Activated CD4-positive, alpha-beta T cell treated with anti-CD3 and anti-CD28 coated beads, Interleukin-2, amount 50 U/mL, for 48 hours (primary cell): Measurements from ENCODE around the gene ARNT2.
"Not testable (repeated sequence)": the region's sequence is repeated elsewhere in the genome, so short reads cannot be mapped to it uniquely, and the experiment has no call there.

Experiments used
- DNase-seq, 2 experiments: peaks; one replicate each; pipeline ENCODE4 v3.0.0-alpha.2; 2020

ARNT2 gene

GRCh38 chr15:80404057-80404760 lies at the start of gene ARNT2:
ARNT2 (plus strand) TSS chr15:80404382; CDS start chr15:80404516, 134 bp downstream.
- no peak for DNase-seq

DNA sequence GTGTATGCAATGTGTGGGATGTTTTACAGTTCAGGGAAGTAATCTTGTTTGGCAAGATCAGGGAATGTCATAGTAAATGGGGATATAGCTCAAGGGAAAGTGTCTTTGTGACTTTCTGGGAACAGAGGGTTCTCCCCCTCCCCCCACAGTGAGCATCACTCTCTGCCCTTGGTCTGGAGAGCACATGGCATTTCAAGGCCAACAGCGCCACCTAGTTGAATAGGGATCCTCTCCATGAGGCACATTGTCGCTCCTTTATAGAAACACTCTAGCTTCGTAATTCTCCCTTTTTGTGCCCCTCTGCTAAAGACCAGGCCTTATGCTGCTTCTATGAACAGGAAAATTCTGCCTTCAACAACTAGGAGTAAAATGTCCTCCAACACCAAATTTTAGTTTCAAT lies 37.1 kb upstream of the ARNT2 start:
- DNase-seq = peak in 1 of 2 experiments; percentile 6

GRCh38 chr15:80367661-80368060 lies 36.5 kb upstream of the ARNT2 start:
- DNase-seq = no peak

DNA sequence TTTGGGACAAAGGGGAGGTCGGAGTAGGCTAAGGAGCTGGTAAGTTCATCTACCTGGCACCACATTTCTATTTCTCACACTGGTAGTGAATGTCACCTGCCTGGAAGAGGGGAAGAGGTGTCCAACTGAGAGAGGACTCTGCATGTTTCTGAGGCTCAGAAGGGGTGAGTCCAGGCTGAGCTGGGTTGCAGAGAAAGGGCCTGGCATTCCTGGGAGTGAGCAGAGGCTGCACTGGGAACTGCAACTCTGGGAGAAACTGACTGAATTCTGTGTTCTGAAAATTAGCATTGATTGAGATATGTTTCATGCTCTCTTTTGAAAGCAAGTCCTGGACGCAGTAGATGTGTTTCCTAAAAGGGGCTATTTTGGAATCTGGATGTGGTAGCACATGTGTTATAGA lies 32.3 kb upstream of the ARNT2 start:
- no peak for DNase-seq

DNA sequence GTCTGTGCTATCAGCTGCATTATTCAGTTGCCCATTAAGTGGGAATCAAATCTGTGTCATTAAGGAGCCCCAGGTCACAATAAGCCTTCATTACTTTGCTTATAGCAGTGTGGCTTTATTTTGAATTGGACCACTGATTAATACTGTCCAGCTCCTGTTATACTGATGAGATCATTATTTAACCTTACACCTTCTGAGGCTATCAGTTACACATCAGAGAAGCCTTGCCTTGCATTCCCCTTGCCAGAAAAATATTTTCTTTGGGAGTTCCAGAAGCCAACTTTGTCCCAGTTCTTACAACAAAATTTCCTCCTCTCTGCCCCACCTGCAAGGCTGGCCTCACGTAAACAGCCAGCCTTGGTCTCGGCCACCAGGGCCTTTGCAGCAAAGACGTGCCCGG lies 29.7 kb upstream of the ARNT2 start:
- DNase-seq = no peak

DNA sequence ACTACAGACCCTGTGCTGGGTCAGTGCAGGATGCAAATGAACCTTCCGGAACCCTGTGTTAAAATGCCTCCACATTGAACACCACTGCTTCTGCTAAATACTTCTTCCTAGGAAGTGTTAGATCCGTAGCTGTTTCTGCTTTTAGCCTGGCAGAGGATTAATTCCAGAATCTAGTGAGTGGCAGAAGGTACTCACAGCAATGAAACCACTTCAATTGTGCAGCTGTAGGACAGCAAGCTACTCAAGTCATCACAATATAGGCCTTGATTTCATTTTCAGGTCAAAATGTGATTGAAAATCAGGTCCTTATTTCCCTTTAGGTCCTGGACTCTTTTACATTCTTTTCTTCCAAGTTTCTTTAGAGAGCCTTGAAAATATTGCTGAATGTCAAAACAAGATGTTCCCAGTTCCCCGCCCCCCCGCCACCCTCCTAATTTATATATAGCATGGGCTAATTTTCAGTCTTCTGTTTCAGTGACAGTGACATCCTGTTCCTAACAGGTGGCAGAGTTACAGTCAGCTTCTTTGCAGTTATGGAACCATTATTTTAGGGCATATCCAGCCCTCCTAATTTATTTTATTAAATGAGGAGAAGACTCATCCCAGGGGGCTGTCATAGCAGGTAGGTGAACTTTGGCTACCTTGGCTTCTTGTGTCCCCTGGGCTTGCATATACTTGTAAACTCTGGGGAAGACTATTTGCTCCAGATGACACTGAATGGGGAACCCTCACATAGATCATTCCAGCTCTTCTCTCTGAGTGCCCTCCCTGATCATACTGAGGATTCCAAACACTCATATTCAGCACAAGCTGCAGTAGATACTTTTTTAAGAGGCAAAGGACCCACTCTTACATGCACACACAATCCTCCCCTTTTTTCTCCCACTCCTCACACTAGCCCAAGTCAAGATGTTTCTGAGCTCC lies 28.0 kb upstream of the ARNT2 start:
- no peak for DNase-seq

- no peak for DNase-seq
Measured at GRCh38 chr15:80379693-80380092, 24.5 kb upstream of the ARNT2 start.

DNA sequence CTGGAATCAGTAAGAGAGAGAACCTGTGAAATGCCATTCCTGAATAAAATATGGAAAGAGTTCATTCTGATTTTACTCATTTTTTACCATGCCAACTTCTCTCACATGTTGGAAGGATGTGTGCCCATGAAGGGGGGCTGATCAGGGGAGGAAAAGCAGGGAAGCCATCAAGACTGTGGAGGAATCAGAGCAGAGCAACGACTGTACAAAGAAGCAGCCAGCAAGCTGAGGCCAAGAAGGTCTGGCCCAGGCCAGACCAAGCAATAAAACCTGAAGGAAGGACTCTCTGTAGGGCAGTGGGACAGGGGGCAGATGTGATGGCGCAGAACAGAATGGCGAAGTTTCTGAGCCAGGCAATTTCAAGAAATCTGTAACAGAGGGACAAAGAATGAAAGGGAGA lies 24.0 kb upstream of the ARNT2 start:
- no peak for DNase-seq

- no peak for DNase-seq
Measured at GRCh38 chr15:80382285-80382684, 21.9 kb upstream of the ARNT2 start.

DNA sequence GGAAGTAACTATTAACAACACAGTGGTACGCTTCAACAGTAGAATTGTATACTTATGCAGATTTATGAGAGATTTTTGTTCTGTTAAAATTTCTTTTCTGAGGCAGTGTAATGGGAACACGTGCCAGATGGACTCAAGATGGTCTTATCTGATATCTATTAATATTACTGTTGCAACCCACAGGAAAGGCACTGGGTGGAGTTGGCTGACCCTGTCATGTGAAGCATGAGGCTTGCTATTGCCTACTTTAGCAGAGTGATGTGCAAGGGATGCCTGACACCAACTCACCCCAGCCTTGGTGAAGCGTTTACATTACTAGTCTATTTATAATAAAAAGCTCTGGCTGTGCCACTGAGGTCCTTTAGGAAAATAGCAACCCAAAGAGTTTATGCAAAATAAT lies 19.8 kb upstream of the ARNT2 start:
- no peak for DNase-seq

DNA sequence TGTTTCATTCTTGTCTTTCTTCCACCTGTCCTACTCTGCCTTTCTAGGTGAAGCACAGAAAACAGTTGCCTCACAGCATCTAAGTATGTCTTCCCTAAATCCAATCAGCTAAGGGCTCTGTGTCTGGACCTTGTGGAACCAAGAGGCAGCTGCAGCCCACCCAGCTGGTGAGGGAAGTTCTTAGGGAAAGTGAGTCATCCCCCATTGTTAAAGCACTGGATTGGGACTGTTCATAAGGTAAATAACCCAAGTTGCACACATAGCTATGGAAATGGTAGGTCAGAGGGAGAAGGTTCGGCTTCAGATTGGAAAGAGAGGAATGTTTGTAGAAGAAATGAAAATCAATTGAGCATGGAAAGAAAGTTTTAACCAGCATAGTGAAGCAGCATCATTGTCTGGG lies 18.0 kb upstream of the ARNT2 start:
- no peak for DNase-seq

DNA sequence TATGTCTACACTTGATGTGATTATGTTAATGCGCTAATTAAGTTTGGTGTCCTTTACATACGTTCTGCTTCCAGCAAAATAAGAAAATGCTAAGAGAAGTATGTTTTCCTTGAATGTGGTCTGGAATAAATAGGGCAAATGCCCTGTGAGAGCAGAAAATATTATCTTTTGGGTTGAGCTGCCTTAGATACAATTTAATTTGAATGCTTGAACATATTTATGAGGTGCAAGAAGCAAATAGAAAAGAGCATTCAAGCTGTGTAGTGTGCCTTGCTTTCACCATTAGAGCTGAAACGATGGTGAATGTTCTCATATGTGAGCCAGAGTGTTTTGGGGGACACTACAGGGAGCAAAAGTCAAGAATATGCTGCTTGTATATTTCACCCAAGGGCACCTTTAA lies 15.9 kb upstream of the ARNT2 start:
- no peak for DNase-seq

- no peak for DNase-seq
Measured at GRCh38 chr15:80389370-80389769, 14.8 kb upstream of the ARNT2 start.

DNA sequence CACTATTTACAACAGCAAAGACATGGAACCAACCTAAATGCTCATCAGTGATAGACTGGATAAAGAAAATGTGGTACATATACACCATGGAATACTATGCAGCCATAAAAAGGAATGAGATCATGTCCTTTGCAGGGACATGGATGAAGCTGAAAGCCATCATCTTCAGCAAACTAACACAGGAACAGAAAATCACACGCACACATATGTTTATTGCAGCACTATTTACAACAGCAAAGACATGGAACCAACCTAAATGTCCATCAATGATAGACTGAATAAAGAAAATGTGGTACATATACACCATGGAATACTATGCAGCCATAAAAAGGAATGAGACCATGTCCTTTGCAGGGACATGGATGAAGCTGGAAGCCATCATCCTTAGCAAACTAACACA lies 13.2 kb upstream of the ARNT2 start:
- DNase-seq = not testable (repeated sequence)

DNA sequence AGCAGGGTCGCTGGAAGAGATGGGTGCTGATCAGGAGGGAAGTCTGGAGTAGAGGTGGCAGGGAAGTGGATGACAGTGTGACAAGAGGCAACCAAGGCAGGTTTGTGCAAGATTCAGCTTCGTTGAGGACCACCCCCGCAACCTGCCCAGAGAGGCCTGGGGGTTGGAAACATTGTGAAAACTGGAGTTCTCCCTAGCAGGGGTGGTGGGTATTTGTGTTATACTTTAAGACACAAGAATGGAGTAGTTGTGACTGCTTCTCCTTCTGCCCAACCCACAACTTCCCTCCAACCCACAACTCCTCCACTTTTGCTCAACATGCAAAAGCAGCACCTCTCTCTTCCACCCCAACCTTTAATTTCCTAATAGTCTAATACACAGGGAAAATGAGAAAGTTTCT lies 8.6 kb upstream of the ARNT2 start:
- no peak for DNase-seq

GRCh38 chr15:80396096-80396495 lies 8.1 kb upstream of the ARNT2 start:
- DNase-seq = no peak

DNA sequence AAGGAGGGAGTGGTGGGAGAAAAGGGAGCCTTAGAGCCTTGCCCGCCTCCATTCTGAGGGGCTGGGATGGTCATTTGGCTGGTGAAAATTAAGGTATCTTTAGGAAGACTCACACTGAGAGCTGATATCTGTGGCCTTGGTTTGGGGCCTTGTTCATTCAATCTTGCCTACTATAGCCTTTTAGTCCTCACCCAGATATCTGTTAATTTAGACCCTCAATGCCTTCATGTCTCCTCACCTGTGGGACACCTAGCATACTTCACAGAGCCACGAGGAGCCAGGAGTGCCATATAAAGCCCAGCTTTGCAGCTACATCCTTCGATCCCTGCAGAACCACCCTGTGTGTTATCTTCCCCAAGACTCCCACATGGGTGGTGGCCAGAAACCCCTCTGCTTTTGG lies 4.7 kb upstream of the ARNT2 start:
- DNase-seq = no peak

- DNase-seq = no peak
Measured at GRCh38 chr15:80401456-80401855, 2.7 kb upstream of the ARNT2 start.

GRCh38 chr15:80402339-80402738 lies 1.8 kb upstream of the ARNT2 start:
- DNase-seq = no peak

- DNase-seq = no peak
Measured at GRCh38 chr15:80403712-80404056, 498 bp upstream of the ARNT2 start.

- peak; percentile 13 to 16 for DNase-seq
Measured at GRCh38 chr15:80404761-80405553, 775 bp downstream of the ARNT2 start.

DNA sequence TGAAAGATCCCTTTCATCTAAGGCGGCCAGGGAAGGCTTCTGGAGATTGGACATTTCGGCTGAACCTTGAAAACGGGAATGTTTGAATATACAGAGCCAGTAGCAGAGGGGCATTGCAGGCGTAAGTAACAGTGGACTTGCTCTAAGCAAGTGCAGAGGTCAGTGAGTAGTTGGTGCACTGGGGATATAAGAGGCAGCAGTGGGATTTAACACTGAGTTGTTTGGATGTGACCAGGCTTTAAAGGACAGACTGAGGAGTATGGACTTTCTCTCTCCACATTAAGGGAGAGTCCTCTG lies 1.3 kb downstream of the ARNT2 start:
- DNase-seq = no peak

- DNase-seq = no peak
Measured at GRCh38 chr15:80405970-80406369, 1.8 kb downstream of the ARNT2 start.

- DNase-seq = no peak
Measured at GRCh38 chr15:80411788-80412288, 7.7 kb downstream of the ARNT2 start.
